NCI-H524 treated with DMSO at 0.1 percent for 48 hours (cell line): Measurements from ENCODE around the gene RPL23.

Experiments used
- DNase-seq: peaks from one replicate; lab custom pipeline; 2025; lab: John Stamatoyannopoulos, UW

The RPL23 gene

DNA sequence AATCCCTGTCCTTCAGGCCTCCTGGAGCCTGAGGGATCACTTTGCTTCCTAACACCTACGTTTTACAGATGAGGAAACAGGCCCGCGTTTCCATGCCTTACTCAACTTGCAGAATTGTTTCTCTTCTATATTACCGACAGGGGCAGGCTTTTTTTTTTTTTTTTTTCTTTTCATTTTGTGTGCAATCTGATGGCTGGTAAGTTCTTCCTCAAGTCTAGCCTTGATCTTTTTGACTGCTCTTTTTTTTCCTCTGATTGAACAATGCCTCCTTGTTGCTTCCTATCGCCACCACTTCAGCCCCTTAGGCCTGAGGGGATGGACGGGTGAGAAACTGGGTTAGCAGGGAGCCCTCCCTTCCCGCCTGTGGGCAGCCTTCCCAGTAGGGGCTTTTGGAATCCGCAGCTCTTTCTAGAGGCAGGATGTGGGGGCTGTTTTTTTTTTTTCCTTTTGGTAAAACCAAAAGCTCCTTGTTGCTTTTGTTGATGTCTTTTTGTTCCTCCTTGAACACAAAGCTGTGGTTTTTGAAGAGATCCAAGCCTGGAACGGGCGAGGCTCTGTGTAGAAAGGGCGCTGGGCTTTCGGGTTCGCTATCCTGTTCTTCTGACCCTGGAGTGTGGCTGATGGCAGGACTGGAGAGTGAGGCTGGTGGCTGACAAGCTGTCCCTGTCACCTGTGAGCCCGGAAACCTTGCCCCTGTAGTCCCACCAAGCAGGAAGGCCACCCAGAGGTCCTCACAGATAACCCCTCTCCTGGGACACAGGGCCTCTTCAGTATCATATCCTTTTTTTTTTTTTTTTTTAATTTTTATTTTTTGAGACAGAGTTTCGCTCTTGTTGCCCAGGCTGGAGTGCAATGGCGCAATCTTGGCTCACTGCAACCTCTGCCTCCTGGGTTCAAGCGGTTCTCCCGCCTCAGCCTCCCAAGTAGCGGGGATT, 30.3 kb upstream of the RPL23 start:
- DNase-seq, result no peak

DNA sequence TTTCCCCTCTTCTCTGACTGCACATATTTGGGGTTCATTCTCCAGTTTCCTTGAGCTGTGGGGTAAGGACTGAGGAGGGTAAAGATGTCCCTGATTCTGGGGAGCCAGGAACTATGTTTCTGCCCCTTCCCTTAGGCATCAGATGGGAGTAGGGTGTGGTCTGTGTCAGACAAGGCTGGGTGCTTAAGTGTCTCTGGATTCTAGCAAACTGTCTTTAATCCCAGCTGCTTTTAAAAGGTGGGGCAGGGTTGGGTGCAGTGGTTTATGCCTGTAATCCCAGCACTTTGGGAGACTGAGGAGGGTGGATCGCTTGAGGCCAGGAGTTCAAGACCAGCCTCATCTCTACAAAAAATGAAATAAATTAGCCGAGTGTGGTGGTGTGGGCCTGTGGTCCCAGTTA, 29.3 kb upstream of the RPL23 start:
- DNase-seq, result no peak

DNA sequence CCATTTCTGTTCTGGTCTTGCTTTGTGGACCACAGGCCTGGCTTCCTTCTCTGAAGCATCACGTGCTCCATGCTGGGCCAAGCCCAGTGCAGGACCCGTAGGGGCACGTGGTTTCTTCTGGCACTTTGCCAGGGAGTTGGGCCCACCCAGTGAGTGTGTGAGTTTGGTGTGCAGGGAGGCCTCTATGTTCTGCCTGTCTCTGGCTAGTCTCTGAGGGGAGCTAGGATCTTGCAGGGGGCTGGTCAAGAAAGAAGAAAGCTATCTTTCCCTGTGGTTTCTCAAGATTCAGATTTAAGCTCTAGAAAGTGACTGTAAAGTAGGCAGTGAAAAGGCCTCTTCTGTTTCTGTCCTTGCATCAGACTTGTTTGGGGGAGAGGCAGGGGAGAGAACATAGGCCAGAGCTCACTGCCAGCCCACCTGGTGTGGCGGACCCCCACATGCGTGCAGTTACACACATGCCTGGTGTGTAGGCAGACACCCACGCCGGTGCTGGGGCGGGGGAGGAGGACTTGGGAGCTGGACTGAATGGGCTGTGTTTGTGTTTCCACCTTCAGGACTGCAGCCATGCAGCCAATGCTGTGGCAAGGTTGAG, 28.2 kb upstream of the RPL23 start:
- DNase-seq, result no peak

DNA sequence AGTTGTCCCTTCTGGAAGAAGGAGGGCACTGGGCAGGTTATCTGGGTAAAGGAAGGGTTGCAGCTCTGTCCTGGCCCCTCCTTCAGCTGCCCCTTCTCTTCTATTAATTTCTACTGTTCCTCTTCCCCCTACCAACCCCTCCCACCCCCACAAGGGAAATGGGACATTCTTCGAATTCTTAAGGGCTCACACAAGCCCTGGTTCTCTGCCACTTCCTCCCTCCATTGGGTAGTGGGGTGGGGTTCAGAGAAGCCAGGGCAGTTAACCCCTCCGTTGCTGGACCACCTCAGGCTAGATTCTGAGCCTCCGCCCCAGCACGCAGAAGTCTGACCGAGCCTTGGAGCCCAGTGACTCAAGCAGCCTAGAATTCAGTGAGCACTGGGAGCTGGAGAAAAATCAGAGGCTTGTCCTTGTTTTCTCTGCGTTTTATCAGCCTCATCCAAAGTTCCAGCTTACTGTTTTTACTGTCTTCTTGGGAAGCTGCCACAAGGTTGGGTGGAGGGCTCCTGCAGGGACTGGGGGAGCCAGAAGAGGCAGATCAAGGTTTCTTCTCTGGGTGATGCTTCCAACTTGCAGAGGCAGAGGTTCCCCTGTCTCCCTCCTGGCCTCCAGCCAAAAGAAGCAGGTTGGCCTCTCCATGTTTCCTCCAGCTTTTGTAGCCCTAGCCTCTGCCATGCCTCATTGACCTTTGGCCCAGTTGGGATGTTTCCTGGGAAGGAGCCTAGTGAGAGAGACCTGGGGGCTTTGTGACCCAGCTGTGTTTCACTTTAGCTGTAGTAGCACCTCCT, 26.6 kb upstream of the RPL23 start:
- DNase-seq, result no peak

DNA sequence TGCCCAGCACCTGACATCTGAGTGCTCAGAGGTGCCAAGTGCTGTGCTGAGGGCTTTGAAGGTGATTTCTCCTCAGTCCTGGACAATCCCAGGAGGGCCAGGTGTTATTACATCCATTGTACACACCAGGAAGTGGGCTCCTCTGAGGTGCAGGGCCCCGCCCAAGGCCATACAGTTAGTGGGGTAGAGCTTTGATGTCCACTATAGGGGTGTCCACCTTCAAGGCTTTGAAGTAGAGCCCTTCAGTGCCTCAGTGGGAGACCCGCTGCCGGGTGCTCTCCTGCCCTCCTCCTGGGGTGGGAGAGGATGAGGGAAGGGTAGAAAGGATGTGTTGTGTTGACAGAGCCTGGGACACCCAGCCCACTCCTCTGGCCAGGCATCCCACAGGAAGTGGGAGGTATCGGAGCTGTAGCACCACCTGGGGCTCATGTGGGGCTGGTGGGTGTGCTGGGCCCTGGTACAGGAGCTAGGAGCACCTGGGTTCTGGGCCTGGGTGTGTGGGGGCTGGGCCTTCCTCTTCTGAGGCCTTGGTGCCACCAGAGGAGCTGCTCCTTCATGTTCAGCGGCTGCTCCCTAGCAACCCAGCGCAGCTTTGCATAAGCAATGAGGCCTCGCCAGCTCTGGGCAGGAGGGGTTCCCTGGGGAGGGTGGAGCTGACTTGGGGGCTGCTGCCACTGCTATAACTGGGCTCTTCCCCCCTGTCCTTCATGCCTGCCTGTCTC, 23.8 kb upstream of the RPL23 start:
- no peak for DNase-seq

DNA sequence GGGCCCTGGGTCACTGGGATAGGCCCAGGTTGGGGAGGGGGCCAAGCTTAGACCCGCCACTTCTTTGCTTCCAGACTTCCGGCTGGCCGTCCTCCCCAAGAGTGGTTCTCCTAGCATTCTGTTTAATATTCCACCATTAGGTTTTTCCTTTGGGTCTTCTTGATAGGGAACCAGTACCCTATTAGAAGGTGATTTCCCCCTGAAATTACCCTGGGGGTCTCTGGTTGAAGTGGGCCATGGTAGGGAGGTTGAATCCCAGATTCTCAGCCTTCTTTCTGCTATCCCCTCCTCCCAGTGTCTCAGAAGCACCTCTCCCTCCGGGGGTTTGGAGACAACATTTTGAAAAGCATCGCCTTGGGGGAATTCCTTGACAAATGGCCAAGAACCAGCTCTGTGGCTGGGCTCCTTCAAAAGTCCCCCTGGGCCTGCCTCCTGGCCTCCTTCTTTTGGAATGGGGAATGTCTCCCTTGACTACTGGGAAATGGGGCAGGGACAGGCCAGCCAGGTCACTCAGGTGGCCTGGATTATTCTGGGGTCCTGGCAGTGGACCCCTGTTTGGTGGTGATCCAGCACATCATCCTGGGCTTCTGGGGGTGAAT, 22.1 kb upstream of the RPL23 start:
- DNase-seq, result no peak

DNA sequence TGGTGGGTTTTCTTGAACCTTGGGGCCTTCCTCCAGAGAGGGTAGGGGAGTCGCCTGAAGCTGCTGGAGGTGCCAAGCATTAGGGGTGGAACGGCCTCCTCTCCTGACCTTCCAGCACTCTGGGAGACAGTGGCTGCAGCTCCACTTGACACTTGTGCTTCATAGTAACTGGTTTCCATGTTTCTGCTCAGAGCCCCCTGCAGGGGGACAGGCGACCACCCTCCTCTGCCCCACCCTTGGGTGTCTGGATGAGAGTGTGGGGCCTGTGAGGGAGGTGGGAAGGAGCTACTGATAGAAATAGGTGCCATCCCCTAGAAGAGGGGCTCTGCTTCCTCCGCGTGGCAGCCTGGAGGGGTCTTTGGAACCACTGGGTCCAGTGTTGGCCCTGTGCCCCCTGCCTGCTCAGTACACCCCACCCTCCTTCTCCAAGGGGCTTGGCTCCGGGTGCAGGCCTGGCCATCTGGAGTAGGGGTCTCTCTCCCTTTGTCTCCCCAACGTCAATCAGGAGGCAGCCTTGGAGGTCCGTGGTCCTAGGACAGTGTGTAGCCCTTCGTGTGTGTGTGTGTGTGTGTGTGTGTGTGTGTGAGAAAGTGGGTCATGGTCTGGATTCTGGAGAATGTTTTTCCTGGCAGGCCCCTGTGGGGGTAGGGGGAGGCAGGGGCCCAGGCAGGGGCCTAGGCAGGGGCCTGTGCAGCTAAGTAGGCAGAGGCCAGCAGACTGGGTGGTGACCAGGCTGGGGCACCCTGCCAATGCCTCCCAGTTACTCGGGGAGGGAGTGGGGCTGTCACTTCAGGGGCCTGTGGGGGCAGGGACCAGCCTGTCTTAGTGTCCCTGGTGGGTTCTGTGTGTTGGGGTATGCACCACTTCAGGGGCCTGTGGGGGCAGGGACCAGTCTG, 21.2 kb upstream of the RPL23 start:
- DNase-seq, result no peak

DNA sequence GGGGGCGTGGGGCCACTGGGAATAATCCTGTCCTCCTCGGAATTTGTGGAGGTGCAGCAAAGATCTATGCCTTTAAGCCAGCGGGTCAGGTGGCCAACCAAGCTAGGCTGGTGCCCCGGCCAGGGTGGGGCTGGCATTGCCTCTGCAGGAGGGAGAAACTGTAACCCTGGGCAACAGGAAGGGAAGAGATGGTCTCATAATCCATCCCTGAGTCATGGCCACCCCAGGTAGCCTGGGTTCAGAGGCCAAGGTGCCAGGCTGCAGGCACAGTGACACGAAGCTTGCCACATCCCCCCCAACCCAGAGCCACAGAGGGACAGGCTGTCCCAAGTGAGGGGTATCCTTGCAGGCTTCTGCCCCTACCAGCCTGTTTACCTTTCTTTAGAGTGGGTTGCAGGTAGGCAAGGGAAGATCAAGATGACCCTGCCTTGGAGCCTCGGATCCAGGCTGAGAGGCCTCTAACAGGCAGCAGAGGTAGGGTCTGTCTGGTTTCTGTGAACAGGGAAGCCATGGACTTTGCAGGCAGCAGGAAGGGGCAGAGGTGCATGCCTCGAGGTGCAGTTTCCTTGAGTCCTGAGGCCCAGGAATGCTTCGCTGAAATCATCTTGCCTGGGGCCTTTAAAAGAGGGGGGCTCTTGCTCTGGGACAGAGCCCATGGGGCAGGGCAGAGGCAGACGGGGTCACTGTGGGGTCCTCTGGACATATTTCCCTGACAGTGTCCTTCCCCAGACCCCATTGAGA, 20.3 kb upstream of the RPL23 start:
- DNase-seq, result no peak

DNA sequence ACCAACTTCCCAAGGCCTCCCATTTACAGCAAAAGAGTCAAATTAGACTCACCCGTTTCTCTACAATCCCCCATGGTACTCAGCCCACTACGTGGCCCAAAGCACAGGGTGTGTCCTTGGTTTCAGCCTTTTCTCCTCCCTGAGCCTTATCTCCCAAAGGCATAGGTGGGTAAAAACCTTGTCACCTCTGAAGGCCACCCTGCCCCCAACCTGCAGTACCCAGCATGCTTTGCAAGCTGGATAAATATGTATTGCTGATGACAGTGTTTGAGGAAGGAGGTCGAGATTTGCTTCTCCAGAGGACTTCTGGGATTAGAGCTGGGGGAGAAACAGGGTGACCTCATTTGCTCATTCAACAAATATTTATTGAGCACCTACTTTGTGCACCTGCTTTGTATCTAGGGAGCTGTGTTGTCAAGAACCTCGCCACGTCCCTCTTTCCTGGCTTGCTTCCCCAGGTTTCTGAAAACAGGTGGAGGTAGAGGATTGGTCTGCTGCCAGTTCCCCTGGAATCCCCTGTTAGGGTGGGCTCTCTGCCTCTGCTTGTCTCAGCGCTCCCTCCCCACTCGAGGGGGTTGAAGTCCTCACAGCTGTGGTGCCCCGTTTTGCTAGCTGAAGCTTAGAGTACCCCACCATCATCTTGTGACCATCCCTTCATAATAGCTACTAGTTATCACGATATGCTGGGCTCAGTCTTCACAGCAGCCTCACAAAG, 19.3 kb upstream of the RPL23 start:
- no peak for DNase-seq

DNA sequence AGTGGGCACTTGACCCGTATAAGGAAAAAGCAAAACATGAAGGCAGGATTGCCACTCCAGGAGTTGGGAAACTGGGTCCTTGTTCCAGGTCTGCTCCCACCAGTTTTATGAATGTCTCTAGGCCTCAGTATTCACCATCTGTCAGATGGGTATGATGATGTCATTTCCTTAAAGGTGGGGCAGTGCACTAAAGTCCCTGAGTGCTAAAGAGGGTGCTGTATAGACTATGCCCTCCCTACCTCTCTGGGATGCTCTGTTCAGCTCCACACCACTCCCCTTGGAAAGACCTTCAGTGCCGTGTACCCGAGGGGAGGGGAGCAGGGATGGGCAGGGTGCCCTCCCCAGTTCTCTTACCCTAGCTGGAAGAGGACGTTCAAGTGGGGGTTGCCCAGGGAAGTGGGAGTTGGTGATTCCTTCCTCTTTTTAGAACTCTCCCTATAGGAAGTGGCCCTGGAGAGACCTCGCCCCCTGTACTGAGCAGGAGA, 18.5 kb upstream of the RPL23 start:
- no peak for DNase-seq

DNA sequence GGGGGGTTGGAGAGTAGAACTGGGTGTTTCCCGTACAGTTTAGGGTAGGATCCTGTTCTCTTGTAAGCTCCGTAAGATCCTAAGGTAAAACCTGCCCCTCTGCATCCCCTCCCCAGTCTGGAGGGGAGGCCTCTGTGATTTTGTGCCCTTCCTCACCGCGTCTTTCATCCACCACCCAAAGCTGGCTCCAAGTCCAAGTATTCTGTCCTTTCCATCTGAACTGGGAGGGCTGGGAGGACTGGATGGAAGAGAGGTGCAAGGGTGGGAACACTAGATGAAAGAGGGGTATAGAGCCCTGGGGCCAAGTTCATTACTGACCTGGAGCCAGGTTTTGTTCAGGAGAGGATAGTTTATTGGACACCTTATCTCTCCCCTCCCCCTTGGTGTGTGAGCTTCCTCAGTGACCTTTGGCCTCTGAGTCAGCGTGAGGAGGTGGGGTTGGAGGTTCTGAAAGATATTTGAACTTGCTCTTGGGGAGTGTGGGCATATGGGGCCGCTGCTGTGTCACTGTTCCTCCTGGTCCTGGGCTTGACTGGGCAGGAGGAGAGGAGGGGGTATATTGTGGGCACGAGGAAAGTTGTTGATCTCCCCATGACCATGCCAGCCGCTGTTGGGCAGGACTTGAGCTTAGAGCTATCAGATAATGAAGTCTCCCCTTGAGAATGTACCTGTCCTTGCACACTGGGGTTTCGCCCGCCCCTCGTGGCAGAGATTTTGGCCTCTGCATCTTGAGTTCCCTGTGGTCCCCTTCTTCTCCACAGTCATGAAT, 17.9 kb upstream of the RPL23 start:
- DNase-seq, result no peak

DNA sequence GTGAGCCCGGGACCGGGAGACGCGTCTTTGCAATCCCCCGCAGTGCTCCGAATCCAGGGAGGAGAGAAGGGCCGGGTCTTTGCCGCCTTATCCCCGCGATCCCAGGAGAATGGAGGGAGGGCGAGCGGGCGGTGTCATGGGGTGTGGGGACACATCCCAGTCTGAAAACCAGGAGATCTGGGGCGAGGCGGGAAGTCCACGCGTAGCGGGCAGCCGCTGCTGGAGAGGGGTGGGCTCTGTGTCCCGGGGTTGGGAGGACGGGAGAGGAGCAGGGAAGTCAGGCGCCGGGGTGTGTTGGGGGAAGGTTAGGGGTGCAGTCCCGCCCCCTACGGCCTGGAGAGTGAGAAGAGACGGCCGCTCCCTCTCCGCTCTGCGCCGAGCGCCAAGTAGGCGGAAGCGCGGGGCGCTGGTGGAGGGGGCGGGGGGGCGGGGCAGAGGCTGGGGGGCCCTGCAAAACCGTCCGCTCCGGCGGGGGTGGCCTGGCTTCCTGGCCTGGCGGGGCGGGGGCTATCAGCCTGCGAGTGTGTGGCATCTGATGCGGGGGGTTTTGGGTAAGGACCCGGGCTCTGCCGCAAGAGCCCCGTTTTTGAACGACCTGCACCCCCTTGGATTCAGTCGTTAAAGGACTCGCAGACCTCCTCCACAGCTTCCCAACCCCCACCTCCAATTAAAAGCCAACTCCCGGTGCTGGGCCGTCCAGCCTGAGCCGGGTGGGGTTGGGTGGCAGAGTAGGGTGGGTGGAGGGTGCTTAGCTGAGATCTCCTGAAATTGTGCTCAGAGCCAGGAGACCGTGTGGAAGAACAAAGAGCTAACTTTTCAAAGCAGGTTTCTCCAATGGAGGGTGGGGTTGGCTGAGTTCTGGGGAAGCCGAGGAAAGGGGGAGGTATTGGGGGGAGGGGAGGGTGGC, 17.0 kb upstream of the RPL23 start:
- no peak for DNase-seq

DNA sequence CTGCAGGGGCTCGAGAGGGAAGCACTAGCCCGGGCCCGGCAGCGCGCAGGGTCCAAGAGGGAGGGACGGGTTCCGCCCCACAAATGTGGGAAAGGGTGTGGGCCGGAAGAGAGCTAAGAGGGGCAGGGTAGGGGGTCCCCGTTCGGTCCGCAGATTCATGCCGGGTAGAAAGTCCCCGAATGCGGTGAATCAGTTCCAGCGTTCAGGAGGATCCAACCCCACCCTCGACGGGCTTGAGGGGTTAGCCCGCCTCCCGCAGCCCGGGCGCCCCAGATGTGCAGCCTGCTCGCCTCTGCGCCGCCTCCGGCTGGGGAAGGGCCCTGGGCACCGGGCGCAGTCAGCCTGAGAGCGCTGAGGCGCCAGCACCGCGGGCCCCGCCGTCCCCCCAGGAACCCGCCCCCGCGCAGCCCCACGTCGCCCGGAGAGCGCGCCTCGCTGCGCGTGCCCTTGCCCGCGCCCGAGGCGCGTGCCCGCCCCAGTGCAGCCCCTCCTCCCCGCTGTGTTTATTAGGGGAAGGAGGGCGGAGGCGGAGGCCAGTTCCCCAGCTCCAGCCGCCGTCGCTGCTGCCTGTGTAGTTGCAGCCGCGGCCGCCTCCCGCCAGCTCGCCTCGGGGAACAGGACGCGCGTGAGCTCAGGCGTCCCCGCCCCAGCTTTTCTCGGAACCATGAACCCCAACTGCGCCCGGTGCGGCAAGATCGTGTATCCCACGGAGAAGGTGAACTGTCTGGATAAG, 16.2 kb upstream of the RPL23 start, which contains the start of gene LASP1:
Gene LASP1, plus strand, starts transcription at position 533 of the 733 bp plus-strand sequence. Its CDS starts 132 bp downstream, at position 665.
- DNase-seq, result peak; percentile 42

DNA sequence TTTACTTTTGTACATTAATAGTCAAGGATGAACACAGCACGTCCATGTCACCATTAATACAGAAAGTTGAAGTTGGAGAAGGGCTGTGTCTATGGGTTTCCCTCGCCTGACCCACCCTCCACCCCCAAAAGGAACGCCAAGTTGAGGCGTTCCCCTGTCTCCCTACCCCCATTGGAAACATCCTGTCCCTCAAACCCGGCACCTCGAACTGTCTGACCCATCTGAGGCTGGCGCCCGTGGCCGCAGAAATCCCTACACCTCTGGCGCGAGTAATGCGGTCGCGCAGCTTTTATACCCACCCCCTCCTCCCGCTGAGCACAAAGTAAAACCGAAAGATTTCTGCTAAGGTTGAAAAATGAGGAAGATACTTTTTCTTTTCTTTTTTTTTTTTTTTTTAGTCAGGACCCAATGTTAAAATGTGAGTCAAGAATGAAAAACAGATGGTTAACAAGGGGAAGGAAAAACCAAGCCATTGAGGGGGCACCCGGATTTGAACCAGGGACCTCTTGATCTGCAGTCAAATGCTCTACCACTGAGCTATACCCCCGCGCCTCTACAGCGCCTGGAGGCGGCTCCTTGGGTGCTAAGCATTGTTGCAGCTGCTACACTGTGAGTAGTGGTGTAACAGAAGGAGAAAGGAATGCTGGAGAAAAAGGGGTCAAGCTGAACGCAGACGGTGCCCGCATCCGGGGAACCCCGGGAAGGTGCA, 15.4 kb upstream of the RPL23 start:
- peak; percentile 42 for DNase-seq

DNA sequence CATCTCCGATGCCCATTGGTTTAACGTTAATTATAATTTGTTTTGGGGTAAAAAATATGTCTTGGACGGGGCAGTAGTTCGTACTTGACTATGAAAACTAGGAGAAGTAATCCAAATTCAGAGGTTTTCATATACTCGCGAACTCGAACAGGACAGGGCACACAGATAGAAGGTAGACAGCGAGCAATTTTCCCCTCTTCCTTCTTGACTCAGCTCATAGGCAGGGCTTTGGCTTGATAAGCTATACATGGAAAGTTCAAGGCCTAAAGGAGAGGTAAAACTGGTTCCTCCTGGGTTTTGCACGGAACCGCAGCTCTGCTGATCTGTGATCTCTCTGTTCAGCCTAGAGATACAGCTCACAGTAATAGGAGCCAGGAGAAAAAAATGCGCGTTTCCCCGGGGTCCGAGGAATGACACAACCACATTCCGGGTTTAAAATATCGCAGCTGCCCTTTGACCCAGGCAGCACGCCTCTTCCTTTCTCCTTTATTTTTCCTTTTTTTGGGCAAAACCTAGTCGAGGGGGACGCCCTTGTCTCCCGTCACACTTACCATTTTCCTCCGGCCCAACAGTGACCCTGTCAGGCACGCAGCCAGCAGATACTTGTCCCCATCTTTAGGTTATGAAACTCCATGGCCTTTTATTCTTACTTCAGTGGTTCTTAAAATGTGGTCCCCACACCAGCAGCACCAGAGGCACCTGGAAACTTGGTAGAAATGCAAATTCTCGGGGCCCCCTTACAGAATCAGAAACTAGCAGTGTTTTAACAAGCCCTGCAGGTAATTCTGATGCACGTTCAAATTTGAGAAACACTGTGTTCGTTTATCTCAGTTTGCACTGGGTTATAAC, 14.7 kb upstream of the RPL23 start:
- DNase-seq, result peak; percentile 58
